ENCODE data around the gene HIF1A. TPM values are rescaled to one million over a fixed set of nuclear protein-coding genes. Genes with fewer than 3 reads are reported as not detected.

HIF1A gene
- total and polyA plus RNA-seq, 2 of the 13 experiments (the other 11 are each of a cell fraction or from before 2014, with no cell fraction given): 41.0 to 126 TPM

DNA sequence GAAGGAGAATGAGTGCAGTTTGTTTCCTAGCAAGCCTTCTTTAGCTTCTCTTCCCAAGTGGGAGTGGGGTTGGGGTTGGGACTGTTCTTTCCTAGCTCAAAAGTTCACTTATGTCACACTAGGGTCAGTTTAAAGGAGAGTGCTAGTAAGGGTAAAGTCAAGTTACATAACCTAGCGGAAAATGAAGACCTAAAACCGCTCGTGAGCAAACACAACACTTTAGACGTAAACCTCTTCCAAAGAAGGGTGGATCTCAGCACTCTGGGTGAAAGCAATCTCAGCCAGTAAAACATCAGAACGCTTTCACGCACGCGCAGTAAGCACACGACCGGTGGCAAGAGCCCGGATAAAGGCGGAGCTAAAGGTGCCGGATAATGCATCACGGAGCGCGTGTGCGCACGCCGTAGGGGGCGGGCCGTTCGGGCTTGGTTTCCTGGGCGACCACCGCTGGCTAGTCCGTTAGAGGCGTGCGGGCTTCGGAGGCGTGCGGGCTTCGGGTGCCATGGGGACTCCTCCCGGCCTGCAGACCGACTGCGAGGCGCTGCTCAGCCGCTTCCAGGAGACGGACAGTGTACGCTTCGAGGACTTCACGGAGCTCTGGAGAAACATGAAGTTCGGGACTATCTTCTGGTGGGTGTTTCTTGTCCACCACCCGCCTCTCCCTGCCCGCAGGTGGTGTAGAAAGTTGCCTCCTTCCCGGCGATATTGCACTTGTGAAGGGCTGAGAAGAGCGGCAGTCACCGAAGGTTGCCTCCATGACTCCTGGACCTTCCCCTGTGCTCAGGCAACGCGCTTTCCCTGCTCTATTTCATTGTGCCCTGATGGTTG is 66.9 kb downstream of the HIF1A start, which contains the start of gene SNAPC1 (continued):
- TF ChIP-seq PHF20 (CRISPR knock-in tag; IDR thresholded peaks at IDR 0.05) (peak; percentile 58), ATM (IDR thresholded peaks at IDR 0.05; ENCODE audit: borderline replicate concordance) (no peak), ZNF556 (CRISPR knock-in tag; IDR thresholded peaks at IDR 0.05; ENCODE audit: borderline replicate concordance) (no peak), PITX1 (CRISPR knock-in tag; IDR thresholded peaks at IDR 0.05) (no peak; the same call in 1 of the 2 replicates), ELF3 (CRISPR knock-in tag; IDR thresholded peaks at IDR 0.05) (peak; percentile 14; the same call in 1 of the 2 replicates), ZNF496 (CRISPR knock-in tag; IDR thresholded peaks at IDR 0.05; ENCODE audit: insufficient replicate concordance) (no peak), CBX1 (IDR thresholded peaks at IDR 0.05; ENCODE audit: low read depth) (no peak), ZNF296 (CRISPR knock-in tag; conservative IDR thresholded peaks at IDR 0.05) (no peak), XRCC5 (optimal IDR thresholded peaks at IDR 0.05; ENCODE audit: low read length) (no peak), ZNF709 (CRISPR knock-in tag; IDR thresholded peaks at IDR 0.05) (no peak), RBFOX2 (IDR thresholded peaks at IDR 0.05; ENCODE audit: low read depth, low read length) (peak; percentile 91), ZNF670 (CRISPR knock-in tag; IDR thresholded peaks at IDR 0.05; ENCODE audit: borderline replicate concordance) (no peak), MIXL1 (CRISPR knock-in tag; IDR thresholded peaks at IDR 0.05) (no peak), BORCS8-MEF2B (CRISPR knock-in tag; IDR thresholded peaks at IDR 0.05) (no peak), AGO1 (IDR thresholded peaks at IDR 0.05; ENCODE audit: low read depth, low read length, poor library complexity, severe bottlenecking) (no peak)
- TF ChIP-seq, protein P1, sequence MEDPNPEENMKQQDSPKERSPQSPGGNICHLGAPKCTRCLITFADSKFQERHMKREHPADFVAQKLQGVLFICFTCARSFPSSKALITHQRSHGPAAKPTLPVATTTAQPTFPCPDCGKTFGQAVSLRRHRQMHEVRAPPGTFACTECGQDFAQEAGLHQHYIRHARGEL (CRISPR knock-in tag; IDR thresholded peaks at IDR 0.05): no peak
- TF ChIP-seq, protein P2, sequence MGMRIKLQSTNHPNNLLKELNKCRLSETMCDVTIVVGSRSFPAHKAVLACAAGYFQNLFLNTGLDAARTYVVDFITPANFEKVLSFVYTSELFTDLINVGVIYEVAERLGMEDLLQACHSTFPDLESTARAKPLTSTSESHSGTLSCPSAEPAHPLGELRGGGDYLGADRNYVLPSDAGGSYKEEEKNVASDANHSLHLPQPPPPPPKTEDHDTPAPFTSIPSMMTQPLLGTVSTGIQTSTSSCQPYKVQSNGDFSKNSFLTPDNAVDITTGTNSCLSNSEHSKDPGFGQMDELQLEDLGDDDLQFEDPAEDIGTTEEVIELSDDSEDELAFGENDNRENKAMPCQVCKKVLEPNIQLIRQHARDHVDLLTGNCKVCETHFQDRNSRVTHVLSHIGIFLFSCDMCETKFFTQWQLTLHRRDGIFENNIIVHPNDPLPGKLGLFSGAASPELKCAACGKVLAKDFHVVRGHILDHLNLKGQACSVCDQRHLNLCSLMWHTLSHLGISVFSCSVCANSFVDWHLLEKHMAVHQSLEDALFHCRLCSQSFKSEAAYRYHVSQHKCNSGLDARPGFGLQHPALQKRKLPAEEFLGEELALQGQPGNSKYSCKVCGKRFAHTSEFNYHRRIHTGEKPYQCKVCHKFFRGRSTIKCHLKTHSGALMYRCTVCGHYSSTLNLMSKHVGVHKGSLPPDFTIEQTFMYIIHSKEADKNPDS (CRISPR knock-in tag; IDR thresholded peaks at IDR 0.05): no peak
- TF ChIP-seq, protein P3, sequence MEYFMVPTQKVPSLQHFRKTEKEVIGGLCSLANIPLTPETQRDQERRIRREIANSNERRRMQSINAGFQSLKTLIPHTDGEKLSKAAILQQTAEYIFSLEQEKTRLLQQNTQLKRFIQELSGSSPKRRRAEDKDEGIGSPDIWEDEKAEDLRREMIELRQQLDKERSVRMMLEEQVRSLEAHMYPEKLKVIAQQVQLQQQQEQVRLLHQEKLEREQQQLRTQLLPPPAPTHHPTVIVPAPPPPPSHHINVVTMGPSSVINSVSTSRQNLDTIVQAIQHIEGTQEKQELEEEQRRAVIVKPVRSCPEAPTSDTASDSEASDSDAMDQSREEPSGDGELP (IDR thresholded peaks at IDR 0.05; ENCODE audit: borderline replicate concordance, low read depth): peak; percentile 15; the same call in 1 of the 2 replicates
- TF ChIP-seq, protein P4, sequence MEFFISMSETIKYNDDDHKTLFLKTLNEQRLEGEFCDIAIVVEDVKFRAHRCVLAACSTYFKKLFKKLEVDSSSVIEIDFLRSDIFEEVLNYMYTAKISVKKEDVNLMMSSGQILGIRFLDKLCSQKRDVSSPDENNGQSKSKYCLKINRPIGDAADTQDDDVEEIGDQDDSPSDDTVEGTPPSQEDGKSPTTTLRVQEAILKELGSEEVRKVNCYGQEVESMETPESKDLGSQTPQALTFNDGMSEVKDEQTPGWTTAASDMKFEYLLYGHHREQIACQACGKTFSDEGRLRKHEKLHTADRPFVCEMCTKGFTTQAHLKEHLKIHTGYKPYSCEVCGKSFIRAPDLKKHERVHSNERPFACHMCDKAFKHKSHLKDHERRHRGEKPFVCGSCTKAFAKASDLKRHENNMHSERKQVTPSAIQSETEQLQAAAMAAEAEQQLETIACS (CRISPR knock-in tag; IDR thresholded peaks at IDR 0.05): no peak
- TF ChIP-seq, protein P5, sequence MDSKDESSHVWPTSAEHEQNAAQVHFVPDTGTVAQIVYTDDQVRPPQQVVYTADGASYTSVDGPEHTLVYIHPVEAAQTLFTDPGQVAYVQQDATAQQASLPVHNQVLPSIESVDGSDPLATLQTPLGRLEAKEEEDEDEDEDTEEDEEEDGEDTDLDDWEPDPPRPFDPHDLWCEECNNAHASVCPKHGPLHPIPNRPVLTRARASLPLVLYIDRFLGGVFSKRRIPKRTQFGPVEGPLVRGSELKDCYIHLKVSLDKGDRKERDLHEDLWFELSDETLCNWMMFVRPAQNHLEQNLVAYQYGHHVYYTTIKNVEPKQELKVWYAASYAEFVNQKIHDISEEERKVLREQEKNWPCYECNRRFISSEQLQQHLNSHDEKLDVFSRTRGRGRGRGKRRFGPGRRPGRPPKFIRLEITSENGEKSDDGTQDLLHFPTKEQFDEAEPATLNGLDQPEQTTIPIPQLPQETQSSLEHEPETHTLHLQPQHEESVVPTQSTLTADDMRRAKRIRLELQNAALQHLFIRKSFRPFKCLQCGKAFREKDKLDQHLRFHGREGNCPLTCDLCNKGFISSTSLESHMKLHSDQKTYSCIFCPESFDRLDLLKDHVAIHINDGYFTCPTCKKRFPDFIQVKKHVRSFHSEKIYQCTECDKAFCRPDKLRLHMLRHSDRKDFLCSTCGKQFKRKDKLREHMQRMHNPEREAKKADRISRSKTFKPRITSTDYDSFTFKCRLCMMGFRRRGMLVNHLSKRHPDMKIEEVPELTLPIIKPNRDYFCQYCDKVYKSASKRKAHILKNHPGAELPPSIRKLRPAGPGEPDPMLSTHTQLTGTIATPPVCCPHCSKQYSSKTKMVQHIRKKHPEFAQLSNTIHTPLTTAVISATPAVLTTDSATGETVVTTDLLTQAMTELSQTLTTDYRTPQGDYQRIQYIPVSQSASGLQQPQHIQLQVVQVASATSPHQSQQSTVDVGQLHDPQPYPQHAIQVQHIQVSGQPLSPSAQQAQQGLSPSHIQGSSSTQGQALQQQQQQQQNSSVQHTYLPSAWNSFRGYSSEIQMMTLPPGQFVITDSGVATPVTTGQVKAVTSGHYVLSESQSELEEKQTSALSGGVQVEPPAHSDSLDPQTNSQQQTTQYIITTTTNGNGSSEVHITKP (CRISPR knock-in tag; IDR thresholded peaks at IDR 0.05; ENCODE audit: low read depth): no peak
- TF ChIP-seq, protein P6, sequence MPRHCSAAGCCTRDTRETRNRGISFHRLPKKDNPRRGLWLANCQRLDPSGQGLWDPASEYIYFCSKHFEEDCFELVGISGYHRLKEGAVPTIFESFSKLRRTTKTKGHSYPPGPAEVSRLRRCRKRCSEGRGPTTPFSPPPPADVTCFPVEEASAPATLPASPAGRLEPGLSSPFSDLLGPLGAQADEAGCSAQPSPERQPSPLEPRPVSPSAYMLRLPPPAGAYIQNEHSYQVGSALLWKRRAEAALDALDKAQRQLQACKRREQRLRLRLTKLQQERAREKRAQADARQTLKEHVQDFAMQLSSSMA (CRISPR knock-in tag; IDR thresholded peaks at IDR 0.05): no peak

All from HepG2 (cell line).